ENCODE data around the gene ZNF74.

- no peak for TF ChIP-seq EP300 (IDR thresholded peaks at IDR 0.05; ENCODE audit: borderline replicate concordance in 1 of 2, control insufficient read depth in 1 of 2, low read depth in 2 of 2, low read length in 2 of 2)
- no peak for TF ChIP-seq CHD2 (IDR thresholded peaks at IDR 0.05; ENCODE audit: borderline replicate concordance, low read depth, low read length)
- TF ChIP-seq RAD21 (IDR thresholded peaks at IDR 0.05; ENCODE audit: insufficient read depth, low read depth, low read length), result no peak
- TF ChIP-seq RB1 (IDR thresholded peaks at IDR 0.05; ENCODE audit: borderline replicate concordance), result no peak
- TF ChIP-seq HCFC1 (IDR thresholded peaks at IDR 0.05; ENCODE audit: low read length), result no peak
- TF ChIP-seq CTCF (IDR thresholded peaks at IDR 0.05 in 2 of 3, conservative IDR thresholded peaks at IDR 0.05 in 1 of 3; ENCODE audit: control insufficient read depth in 2 of 3, extremely low read depth in 1 of 3, insufficient read depth in 1 of 3, low read depth in 3 of 3, low read length in 3 of 3), result no peak
- TF ChIP-seq NR2C2 (IDR thresholded peaks at IDR 0.05; ENCODE audit: borderline replicate concordance, control insufficient read depth, insufficient read length, low read depth), result no peak
- no peak for TF ChIP-seq POLR2A (IDR thresholded peaks at IDR 0.05; ENCODE audit: low read depth, low read length)
- no peak for TF ChIP-seq MAX (IDR thresholded peaks at IDR 0.05; ENCODE audit: low read depth, low read length)
- no peak for TF ChIP-seq SMARCA5 (IDR thresholded peaks at IDR 0.05)
Measured at GRCh38 chr22:20442485-20443284, 48.7 kb downstream of the ZNF74 start.
